Uterus (tissue), 2 donors: Measurements from ENCODE around the gene TMEM54.

Experiments
- CTCF ChIP-seq, 4 experiments: fragments of 200-600 bp in 2 of 4; fragments of 450-650 bp in 2 of 4; sonication (generic) in 2 of 4; IDR thresholded peaks; one replicate each; pipeline ENCODE4 v1.5.1; 2016 to 2019; ENCODE audit warnings: antibody characterized with exemption in 4 of 4, mild to moderate bottlenecking in 2 of 4, moderate library complexity in 1 of 4
- POLR2A ChIP-seq, 2 donors: fragments of 450-650 bp; IDR thresholded peaks; one replicate each; pipeline ENCODE4 v1.6.1; 2016; ENCODE audit warnings: antibody characterized with exemption in 2 of 2, mild to moderate bottlenecking in 1 of 2, moderate library complexity in 1 of 2

- TF ChIP-seq CTCF (IDR thresholded peaks at IDR 0.05) = no peak
- TF ChIP-seq POLR2A (IDR thresholded peaks at IDR 0.05) = no peak
Observed at GRCh38 chr1:32868806-32869455, 32.3 kb downstream of the TMEM54 start.
